ENCODE results near the gene CAMTA1. TPM values are rescaled to one million over a fixed set of nuclear protein-coding genes. Genes with fewer than 3 reads are reported as not detected.

CAMTA1 gene
- total RNA-seq, 2 donors from 2014 or later = 100 to 102 TPM

GRCh38 chr1:7561331-7561921 is 776.2 kb downstream of the CAMTA1 start:
- no peaks in the 10 kb centered on the region for H3K27me3 ChIP-seq (replicated peaks; ENCODE audit: insufficient read depth)
- no peak overlapping the region for H3K4me3 ChIP-seq
- no peak for DNase-seq (ENCODE audit: low spot score)
- H3K36me3 ChIP-seq = no peaks in the 10 kb centered on the region
- WGBS = 84% methylated on average over 16 of the region's 16 CpGs
- no peak for TF ChIP-seq CTCF (IDR thresholded peaks at IDR 0.05)
- no peak for TF ChIP-seq POLR2A (IDR thresholded peaks at IDR 0.05)
- no peak for TF ChIP-seq POLR2AphosphoS5 (IDR thresholded peaks at IDR 0.05)
- intact Hi-C loops (cut with DNase I) = no loop called here
- H3K4me1 ChIP-seq (replicated peaks) = no peaks in the 10 kb centered on the region
- H3K27ac ChIP-seq = no peak overlapping the region
- H3K9me3 ChIP-seq = no peaks in the 10 kb centered on the region

- intact Hi-C loops (cut with DNase I) = no loop called here
- H3K27me3 ChIP-seq (replicated peaks; ENCODE audit: insufficient read depth) = no peaks in the 10 kb centered on the region
- DNase-seq (ENCODE audit: low spot score) = no peak
- H3K4me1 ChIP-seq (replicated peaks) = no peaks in the 10 kb centered on the region
- no peak overlapping the region for H3K27ac ChIP-seq
- no peaks in the 10 kb centered on the region for H3K36me3 ChIP-seq
- TF ChIP-seq POLR2AphosphoS5 (IDR thresholded peaks at IDR 0.05) = no peak
- no peak for TF ChIP-seq CTCF (IDR thresholded peaks at IDR 0.05)
- TF ChIP-seq POLR2A (IDR thresholded peaks at IDR 0.05) = no peak
- H3K4me3 ChIP-seq = no peak overlapping the region
- WGBS = 72% methylated on average over 25 of the region's 26 CpGs
- H3K9me3 ChIP-seq = no peaks in the 10 kb centered on the region
These were observed 776.9 kb downstream of the CAMTA1 start for GRCh38 chr1:7561936-7562728.

- no peak overlapping the region for H3K27ac ChIP-seq
- intact Hi-C loops (cut with DNase I) = no loop called here
- no peak for DNase-seq (ENCODE audit: low spot score)
- 89% methylated on average over 20 of the region's 21 CpGs for WGBS
- H3K27me3 ChIP-seq (replicated peaks; ENCODE audit: insufficient read depth) = no peaks in the 10 kb centered on the region
- no peak overlapping the region for H3K4me3 ChIP-seq
- no peaks in the 10 kb centered on the region for H3K36me3 ChIP-seq
- no peaks in the 10 kb centered on the region for H3K9me3 ChIP-seq
- TF ChIP-seq POLR2AphosphoS5 (IDR thresholded peaks at IDR 0.05) (no peak), CTCF (IDR thresholded peaks at IDR 0.05) (no peak), POLR2A (IDR thresholded peaks at IDR 0.05) (no peak)
- H3K4me1 ChIP-seq (replicated peaks) = no peaks in the 10 kb centered on the region
These were observed 777.7 kb downstream of the CAMTA1 start for GRCh38 chr1:7562729-7563605.

GRCh38 chr1:7564137-7564536 is 778.9 kb downstream of the CAMTA1 start:
- intact Hi-C loops (cut with DNase I) = no loop called here
- no peak overlapping the region for H3K4me3 ChIP-seq
- WGBS = 90% methylated on average over 12 of the region's 12 CpGs
- TF ChIP-seq POLR2AphosphoS5 (IDR thresholded peaks at IDR 0.05) (no peak), CTCF (IDR thresholded peaks at IDR 0.05) (no peak), POLR2A (IDR thresholded peaks at IDR 0.05) (no peak)
- DNase-seq (ENCODE audit: low spot score) = no peak
- H3K27ac ChIP-seq = no peak overlapping the region
- H3K36me3 ChIP-seq = no peaks in the 10 kb centered on the region
- H3K4me1 ChIP-seq (replicated peaks) = no peaks in the 10 kb centered on the region
- no peaks in the 10 kb centered on the region for H3K9me3 ChIP-seq
- no peaks in the 10 kb centered on the region for H3K27me3 ChIP-seq (replicated peaks; ENCODE audit: insufficient read depth)

Data from prostate gland (tissue), 2 donors.